GM21723 (cell line): ENCODE data around the gene HYAL3.
"Not testable (repeated sequence)": the region's sequence is repeated elsewhere in the genome, so short reads cannot be mapped to it uniquely, and the experiment has no call there.

Experiments used
- ATAC-seq: cut with Tn5 transposase; IDR thresholded peaks from one replicate; pipeline ENCODE4 v1.9.1; 2021; ENCODE audit warnings: mild to moderate bottlenecking, moderate library complexity; ENCODE audit not compliant: unreplicated experiment

Gene HYAL3

GRCh38 chr3:50316657-50317242 lies 17.5 kb upstream of the HYAL3 start:
- no peak for ATAC-seq

GRCh38 chr3:50314816-50315215 lies 15.6 kb upstream of the HYAL3 start:
- no peak for ATAC-seq

GRCh38 chr3:50314342-50314741 lies 15.1 kb upstream of the HYAL3 start:
- no peak for ATAC-seq

GRCh38 chr3:50312041-50312440 lies 12.8 kb upstream of the HYAL3 start:
- ATAC-seq, result not testable (repeated sequence)

DNA sequence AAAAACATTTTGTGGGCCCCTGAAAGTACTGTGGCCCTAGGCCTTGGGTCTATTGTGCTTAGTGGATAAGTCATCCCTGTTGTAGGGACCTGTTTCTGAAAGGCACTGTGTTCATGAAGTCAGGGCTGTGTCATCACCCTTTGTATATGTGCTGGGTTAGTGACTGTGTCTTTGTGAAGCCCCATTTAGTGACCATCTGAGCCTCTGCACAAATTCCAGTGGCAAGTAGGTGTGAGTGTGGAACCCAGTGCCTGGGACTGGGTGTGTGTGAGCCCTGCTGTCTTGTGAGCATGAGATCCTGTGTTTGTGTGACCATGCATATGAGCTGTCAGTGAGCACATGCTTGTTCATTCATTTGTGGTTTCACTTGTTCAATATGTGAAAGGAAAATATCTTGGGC lies 5.4 kb upstream of the HYAL3 start:
- no peak for ATAC-seq

- ATAC-seq, result no peak
These were observed 4.0 kb upstream of the HYAL3 start, which contains the start of gene HYAL1 for GRCh38 chr3:50303013-50303815. HYAL1 (minus strand) TSS chr3:50303574; CDS start chr3:50302956, 618 bp downstream.

GRCh38 chr3:50302095-50303012 lies 3.1 kb upstream of the HYAL3 start:
- no peak for ATAC-seq

DNA sequence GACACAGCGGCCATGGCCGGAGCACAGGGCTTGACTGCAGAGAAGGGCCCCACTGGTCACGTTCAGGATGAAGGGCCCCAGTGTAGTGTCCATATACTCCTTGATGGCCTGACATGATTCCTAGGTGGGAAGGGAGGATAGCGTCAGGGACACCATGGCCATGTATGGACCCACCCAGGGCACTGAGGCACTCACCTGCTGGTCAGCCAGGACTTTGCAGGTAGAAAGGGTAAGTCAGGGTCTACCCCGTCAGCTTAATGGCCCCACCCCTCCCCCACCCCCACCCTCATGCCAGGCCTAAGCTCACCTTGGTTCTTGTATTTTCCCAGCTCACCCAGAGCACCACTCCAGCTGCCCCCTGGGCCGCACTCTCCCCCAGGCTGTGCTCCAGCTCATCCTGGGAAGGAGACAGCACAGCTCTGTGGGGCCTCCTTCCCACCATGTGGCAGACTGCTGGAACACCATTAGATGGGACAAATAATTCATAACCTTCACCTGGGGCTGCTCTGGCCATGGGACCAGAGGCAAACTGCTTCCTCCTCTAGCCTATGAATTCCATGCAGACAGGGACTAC lies 1.6 kb upstream of the HYAL3 start:
- ATAC-seq, result no peak

GRCh38 chr3:50299929-50300680 lies 900 bp upstream of the HYAL3 start:
- ATAC-seq, result no peak

DNA sequence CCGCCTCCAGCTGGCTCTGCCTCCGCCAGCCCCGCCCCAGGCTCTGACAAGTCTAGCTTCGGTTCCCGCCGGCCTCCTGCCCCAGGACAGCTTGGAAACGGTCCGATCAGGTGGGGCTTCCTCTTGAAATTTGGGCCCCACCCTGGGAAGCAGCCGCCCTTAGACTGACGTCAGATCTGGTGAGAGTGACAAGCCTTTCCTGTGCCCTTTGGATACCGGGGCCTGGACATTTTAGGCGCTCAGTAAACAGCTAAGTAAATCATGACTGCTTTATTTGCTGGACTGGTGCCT lies 378 bp upstream of the HYAL3 start:
- ATAC-seq, result no peak

DNA sequence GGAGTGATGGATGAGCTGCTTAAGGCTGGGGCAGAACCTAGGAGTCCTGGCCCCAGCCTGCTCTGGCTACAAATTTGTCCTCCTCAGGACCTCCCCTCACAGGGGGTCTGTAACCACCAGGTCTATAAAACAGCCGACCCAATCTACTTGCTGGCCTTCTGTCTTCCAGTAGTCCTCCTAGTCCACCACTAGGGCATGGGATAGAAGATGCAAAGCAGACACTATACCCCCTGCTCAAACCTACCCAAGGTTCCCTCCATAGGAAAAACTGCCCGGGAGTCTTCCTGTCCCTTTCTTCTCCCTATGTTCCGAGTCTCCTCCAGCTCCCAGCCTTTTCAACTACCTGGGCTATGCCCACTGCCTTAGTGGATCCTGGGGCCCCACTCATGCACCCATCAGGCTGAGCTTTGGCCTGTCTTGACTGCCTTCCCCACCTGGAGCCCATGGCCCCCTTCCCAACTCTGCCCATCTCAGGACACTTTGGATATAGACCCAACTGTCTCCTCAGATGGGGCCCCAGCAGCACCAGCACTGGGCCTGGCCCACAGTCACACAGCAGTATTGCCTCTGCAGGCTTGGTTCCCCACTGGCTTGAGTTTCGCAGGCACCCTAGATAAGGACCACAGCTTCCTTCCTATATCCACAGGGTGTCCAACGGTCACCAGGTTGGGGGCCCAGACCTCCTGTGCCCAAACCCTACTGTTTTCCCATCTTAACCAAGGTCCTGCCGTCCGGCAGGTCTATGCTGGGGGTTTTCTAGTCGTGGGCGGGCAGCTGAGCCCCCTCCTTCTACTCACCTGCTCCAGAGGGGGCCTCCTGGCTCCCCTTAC lies 1.1 kb downstream of the HYAL3 start:
- ATAC-seq, result no peak

GRCh38 chr3:50297384-50297775 lies 1.8 kb downstream of the HYAL3 start:
- ATAC-seq, result no peak

- ATAC-seq, result no peak
These were observed 2.4 kb downstream of the HYAL3 start for GRCh38 chr3:50296721-50297383.

GRCh38 chr3:50295553-50296431 lies 3.4 kb downstream of the HYAL3 start:
- ATAC-seq, result no peak

- no peak for ATAC-seq
These were observed 4.5 kb downstream of the HYAL3 start for GRCh38 chr3:50294492-50295403.

DNA sequence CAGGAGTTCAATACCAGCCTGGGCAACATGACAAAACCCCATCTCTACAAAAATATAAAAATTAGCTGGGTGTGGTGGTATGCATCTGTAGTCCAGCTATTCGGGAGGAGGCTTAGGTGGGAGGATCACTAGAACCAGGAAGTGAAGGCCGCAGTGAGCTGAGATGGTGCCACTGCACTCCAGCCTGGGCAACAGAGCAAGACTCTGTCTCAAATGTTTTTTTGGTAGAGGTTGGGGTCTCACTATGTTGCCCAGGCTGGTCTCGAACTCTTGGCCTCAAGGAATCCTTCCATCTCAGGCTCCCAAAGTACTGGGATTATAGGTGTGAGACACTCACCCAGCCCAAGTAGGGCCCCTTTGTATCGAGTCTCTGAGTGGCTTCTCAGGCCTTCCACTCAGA lies 5.1 kb downstream of the HYAL3 start:
- ATAC-seq, result no peak

DNA sequence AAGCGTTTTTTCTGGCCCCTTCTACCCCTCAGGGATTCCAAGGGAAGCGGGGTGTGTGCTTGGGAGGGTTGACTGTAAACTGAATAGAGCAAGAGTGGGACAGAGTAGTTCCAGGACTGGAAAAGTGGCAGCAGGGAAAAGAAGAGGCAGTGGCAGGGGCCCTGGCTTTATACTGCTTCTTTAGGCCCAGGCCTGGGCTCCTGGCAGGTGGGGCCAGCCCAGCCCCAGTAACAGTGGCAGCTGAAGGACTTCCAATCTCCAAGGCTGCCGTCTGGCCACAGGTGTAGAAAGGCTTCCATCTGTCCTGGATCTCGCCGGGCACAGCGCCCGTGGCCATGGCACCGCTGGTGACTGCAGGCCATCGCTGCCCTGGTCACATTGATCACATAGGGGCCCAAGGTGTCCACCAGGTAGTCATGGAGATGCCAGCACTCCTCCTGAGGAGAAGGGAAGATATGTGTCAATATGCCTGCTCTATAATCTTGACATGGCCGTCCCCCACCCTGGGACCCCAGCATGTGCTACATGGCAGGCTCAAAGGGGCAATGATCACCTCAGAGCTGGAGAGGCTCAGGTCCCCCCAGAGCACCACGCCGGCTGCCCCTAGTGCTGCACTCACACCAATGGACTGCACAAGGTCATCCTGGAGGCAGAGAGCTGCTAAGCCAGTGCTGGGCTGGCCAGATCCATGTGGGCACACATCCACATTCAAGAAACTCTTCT lies 6.0 kb downstream of the HYAL3 start:
- ATAC-seq, result no peak
